HG03439 (cell line): ENCODE measurements around the gene TYRO3.

Experiments used
- ATAC-seq: cut with Tn5 transposase; IDR thresholded peaks from one replicate; pipeline ENCODE4 v1.9.1; 2021; ENCODE audit warnings: mild to moderate bottlenecking, moderate library complexity; ENCODE audit not compliant: unreplicated experiment

The TYRO3 gene

DNA sequence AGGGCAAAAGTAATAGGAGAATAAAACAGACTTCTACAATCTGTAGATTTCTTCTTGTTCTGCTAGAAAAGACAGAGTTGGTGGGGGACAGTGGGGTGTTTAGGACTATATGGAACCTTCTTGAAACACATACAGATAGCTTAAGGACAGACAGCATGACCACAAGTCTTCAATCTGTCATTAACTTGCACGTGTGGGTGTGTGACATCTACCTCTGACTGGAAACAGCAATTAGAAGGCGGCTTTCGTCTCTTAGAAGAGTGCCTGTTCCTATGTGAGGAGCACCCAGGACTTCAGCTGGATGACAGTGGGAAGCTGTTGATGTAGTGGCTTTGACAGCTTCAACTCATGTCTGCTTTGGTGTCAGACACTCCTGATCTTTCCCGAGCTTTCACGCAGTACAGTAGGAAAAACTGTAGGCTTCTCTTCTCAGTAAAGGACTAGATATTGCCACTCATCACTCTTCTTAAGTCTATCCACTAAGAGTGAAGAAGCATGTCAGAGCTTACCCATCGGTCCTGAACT, 44.5 kb downstream of the TYRO3 start:
- ATAC-seq, result no peak

- ATAC-seq, result no peak
These were observed 45.2 kb downstream of the TYRO3 start for GRCh38 chr15:41603941-41604911.

GRCh38 chr15:41605566-41605965, 46.6 kb downstream of the TYRO3 start:
- no peak for ATAC-seq

- no peak for ATAC-seq
These were observed 48.0 kb downstream of the TYRO3 start for GRCh38 chr15:41606997-41607396.

DNA sequence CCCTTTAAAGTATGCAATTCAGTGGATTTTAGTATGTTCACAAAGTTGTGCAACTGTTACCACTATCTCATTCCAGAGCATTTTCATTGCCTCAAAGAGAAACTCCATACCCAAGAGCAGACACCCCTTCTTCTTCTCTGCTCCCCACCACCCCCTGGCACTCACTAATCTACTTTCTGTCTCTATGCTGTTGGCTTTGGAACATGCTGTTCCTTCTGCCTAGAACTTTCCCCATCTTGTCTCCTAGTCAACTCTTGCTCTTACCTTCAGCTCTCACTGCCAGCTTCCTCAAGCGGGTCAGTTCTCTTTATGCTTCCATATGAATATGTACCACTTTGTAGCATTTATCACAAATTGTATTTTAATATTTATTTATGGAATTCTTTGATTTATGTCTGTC, 50.1 kb downstream of the TYRO3 start:
- no peak for ATAC-seq

DNA sequence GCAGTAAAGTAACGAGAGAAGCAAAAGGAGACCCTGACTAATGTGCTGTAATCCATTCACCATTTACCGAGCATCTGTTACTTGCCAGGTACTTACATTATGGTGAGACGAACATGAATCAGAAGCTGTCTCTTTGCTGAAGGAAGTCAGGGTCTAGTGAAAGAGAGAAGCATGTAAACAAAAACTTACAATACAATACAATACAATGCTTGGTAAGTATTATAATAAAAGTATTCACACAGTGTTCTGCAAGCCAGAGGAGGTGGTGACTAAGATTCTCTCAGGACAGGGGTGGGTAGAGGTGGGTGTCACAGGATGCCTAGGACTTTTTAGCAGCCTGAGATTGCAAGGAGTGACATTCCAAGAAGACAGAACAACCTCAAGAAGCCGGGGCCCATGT, 51.0 kb downstream of the TYRO3 start:
- no peak for ATAC-seq

- no peak for ATAC-seq
These were observed 61.7 kb downstream of the TYRO3 start for GRCh38 chr15:41620536-41621199.

- no peak for ATAC-seq
These were observed 62.5 kb downstream of the TYRO3 start for GRCh38 chr15:41621200-41622193.

DNA sequence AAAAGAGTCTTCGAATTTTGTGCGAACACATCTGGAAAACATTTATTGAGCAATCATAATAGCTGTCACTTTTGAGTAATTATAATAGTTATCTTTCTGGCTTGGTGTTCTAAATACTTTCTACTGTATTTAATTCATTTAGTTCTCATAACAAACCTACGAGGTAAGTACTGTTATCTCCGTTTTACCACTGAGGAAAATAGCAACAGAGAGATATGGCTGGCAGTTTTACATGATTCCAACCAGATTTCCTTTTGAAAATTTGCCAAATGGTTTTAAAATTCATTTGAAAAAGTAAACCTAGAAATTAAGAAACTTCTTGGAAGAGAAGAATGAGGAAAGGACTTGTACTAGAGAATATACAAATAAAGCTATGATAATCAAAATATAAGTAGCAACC, 63.9 kb downstream of the TYRO3 start:
- ATAC-seq, result no peak

GRCh38 chr15:41627203-41627602, 68.2 kb downstream of the TYRO3 start:
- no peak for ATAC-seq

- no peak for ATAC-seq
These were observed 70.5 kb downstream of the TYRO3 start for GRCh38 chr15:41629463-41629862.

DNA sequence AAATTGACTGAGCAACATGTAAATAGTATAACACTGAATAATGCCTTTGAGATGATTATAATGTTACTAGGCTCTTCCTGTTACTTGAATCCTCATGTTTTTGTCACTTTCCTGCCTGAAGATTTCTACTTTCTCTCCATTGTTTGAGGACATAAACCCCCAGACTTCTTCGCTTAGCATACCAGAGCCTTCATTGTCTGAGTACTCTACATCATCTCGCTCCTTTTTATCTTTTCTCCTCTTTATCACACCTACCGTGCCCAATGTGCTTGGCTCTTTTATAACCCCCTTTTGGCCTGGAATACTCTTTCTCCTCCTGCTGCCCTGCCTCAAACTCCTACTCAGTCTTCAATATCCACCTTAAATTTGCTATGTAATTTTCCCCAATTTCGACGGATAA, 70.9 kb downstream of the TYRO3 start:
- no peak for ATAC-seq

DNA sequence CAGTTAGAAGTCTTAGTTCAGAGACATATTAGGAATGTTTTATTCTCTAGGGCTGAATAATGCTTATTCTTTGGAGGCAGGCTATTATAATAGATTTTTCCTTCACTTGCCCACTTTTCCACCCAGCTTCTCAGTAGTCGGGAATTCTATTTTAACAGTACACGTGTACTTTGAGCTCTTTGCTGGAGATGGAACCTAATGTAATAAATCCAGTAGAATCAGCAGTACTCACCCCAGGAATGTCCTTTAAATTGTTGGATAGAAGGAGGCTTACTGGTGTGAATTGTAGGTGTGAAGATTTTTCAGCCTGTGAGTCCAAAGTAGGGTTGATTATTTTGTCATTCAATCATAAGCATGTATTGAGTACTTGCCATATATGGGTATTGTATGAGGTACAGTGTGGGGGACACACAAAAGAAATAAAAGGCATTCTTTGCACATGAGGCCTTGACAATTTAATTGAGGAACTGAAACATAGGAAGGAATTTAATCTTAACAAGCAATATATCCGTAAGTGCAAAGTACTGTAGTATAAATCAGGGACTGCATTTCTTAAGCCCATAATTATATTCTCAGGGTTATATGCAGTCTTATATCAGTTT, 71.7 kb downstream of the TYRO3 start:
- no peak for ATAC-seq

DNA sequence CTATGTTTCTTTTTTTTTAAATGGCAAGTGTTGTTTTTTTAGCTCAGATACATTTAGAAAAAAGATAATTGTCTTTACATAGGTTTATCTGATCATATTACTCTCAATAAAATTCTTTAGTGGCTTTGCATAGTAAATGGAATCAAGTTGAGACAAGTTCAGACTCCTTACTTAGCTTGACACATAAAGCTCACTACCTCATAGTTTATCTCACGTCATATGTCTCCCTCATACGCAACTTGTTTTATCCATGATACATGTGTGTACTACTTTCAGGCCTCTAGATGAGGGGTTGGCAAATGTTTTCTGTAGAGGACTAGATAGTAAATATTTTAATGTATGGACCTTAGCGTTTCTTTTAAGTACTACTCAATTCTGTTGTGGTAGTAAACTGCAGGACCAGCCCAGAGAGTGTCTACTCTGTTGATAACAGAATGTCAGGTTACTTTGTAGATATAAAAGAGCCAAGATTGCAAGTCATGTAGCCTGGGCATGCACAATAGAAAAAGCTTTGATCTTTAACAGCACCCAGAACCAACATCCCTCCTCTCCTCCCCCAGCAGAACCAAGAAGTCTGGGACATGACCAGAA, 73.0 kb downstream of the TYRO3 start:
- ATAC-seq, result no peak
